Esophagus mucosa (tissue), 1 donor: Measurements from ENCODE around the gene PIK3C2A. TPM values are rescaled to one million over a fixed set of nuclear protein-coding genes. Genes with fewer than 3 reads are reported as not detected.
A peak's percentile ranks its signal among the peaks of the same experiment; 100 is the strongest.
"Not testable (repeated sequence)": the region's sequence is repeated elsewhere in the genome, so short reads cannot be mapped to it uniquely, and the experiment has no call there.

Experiments used
- ATAC-seq: fragments of 200-7000 bp; cut with Tn5 transposase; one replicate; pipeline ENCODE4 v1.9.1; 2020
- total RNA-seq: library from RNA; stranded (reverse); gene quantifications from one replicate; pipeline ENCODE4 v1.2.4, GENCODE V29; 2023
- donor health status: DM: yes; HTN: yes; CAD: no.

PIK3C2A gene
- 29.9 TPM for total RNA-seq

GRCh38 chr11:17207317-17208256 lies at the start of gene PIK3C2A:
PIK3C2A (minus strand) TSS chr11:17207986; CDS start chr11:17169741, 38,245 bp downstream.
- peak; percentile 98 for ATAC-seq

- ATAC-seq = peak; percentile 78
These were observed 49.4 kb upstream of the PIK3C2A start for GRCh38 chr11:17257196-17257595.

GRCh38 chr11:17256512-17256911 lies 48.7 kb upstream of the PIK3C2A start:
- ATAC-seq = peak; percentile 96

GRCh38 chr11:17252704-17253103 lies 44.9 kb upstream of the PIK3C2A start:
- no peak for ATAC-seq

- ATAC-seq = no peak
These were observed 43.0 kb upstream of the PIK3C2A start for GRCh38 chr11:17250561-17251350.

GRCh38 chr11:17244046-17244445 lies 36.3 kb upstream of the PIK3C2A start:
- ATAC-seq = no peak

- ATAC-seq = not testable (repeated sequence)
These were observed 35.2 kb upstream of the PIK3C2A start for GRCh38 chr11:17242954-17243353.

- ATAC-seq = no peak
These were observed 33.0 kb upstream of the PIK3C2A start for GRCh38 chr11:17240780-17241179.

GRCh38 chr11:17239927-17240326 lies 32.1 kb upstream of the PIK3C2A start:
- not testable (repeated sequence) for ATAC-seq

- peak; percentile 98 for ATAC-seq
These were observed 30.6 kb upstream of the PIK3C2A start for GRCh38 chr11:17238377-17238776.

- no peak for ATAC-seq
These were observed 25.3 kb upstream of the PIK3C2A start for GRCh38 chr11:17233101-17233500.

- ATAC-seq = no peak
These were observed 23.4 kb upstream of the PIK3C2A start for GRCh38 chr11:17230867-17231851.

- ATAC-seq = no peak
These were observed 21.8 kb upstream of the PIK3C2A start for GRCh38 chr11:17229481-17230152.

GRCh38 chr11:17228186-17228925 lies 20.6 kb upstream of the PIK3C2A start:
- not testable (repeated sequence) for ATAC-seq

GRCh38 chr11:17224727-17225126 lies 16.9 kb upstream of the PIK3C2A start:
- no peak for ATAC-seq

- no peak for ATAC-seq
These were observed 14.2 kb upstream of the PIK3C2A start for GRCh38 chr11:17221968-17222367.

GRCh38 chr11:17219016-17219415 lies 11.2 kb upstream of the PIK3C2A start:
- ATAC-seq = no peak

- ATAC-seq = no peak
These were observed 10.6 kb upstream of the PIK3C2A start for GRCh38 chr11:17218403-17218802.

- ATAC-seq = no peak
These were observed 9.6 kb upstream of the PIK3C2A start for GRCh38 chr11:17217401-17217800.

GRCh38 chr11:17214338-17214737 lies 6.6 kb upstream of the PIK3C2A start:
- no peak for ATAC-seq

GRCh38 chr11:17211286-17211685 lies 3.5 kb upstream of the PIK3C2A start:
- ATAC-seq = no peak
